K562 (cell line): ENCODE measurements around the gene AGO4. TPM values are rescaled to one million over a fixed set of nuclear protein-coding genes. Genes with fewer than 3 reads are reported as not detected.

Source experiments
- ARID3B ChIP-seq: fragments of 250-450 bp; sonication (Bioruptor Pico); IDR thresholded peaks from 2 replicates; pipeline ENCODE4 v1.4.0; 2020; ENCODE audit warnings: borderline replicate concordance
- CTCF ChIP-seq, 3 experiments: IDR thresholded peaks in 2 of 3; conservative IDR thresholded peaks in 1 of 3; 2 replicates each; pipeline ENCODE4 v1.5.1; 2011 to 2012; ENCODE audit warnings: low read length in 3 of 3, mild to moderate bottlenecking in 3 of 3, control low read depth in 2 of 3, improper control_type of control experiment in 1 of 3, inconsistent platforms in 1 of 3, low read depth in 1 of 3, mixed read lengths in 1 of 3, moderate library complexity in 1 of 3; ENCODE audit not compliant: insufficient read depth in 2 of 3
- FOXA3 ChIP-seq, 2 experiments: fragments of 450-650 bp in 1 of 2; sonication (generic) in 1 of 2; formaldehyde crosslinking; IDR thresholded peaks in 1 of 2; conservative IDR thresholded peaks in 1 of 2; 2 replicates each; pipeline versions ENCODE4 v1.4.0 to v1.8.0; 2020 to 2022; ENCODE audit warnings: mild to moderate bottlenecking in 2 of 2, missing genetic modification reagents in 1 of 2
- HDGF ChIP-seq: fragments of 450-650 bp; IDR thresholded peaks from 2 replicates; pipeline ENCODE4 v1.6.1; 2016
- JUND ChIP-seq, 2 experiments: IDR thresholded peaks; 2 replicates in 1 of 2; 3 replicates in 1 of 2; pipeline ENCODE4 v1.6.1; 2011; ENCODE audit warnings: borderline replicate concordance in 2 of 2, low read depth in 2 of 2, low read length in 2 of 2, improper control_type of control experiment in 1 of 2, missing biosample characterization in 1 of 2, missing genetic modification characterization in 1 of 2, missing genetic modification reagents in 1 of 2
- PYGO2 ChIP-seq: fragments of 450-650 bp; IDR thresholded peaks from 2 replicates; pipeline ENCODE4 v1.6.1; 2016; ENCODE audit warnings: mild to moderate bottlenecking, missing genetic modification characterization, moderate library complexity, missing compliant biosample characterization
- RB1 ChIP-seq: fragments of 450-650 bp; IDR thresholded peaks from 2 replicates; pipeline ENCODE4 v1.6.1; 2017; ENCODE audit warnings: low read depth, mild to moderate bottlenecking
- RBFOX2 ChIP-seq: fragments of 200-400 bp; formaldehyde crosslinking; IDR thresholded peaks from 2 replicates; pipeline ENCODE4 v1.6.1; 2017; ENCODE audit warnings: low read depth, mild to moderate bottlenecking, low read length, moderate library complexity
- TAF1 ChIP-seq: IDR thresholded peaks from 2 replicates; pipeline ENCODE4 v1.6.1; 2011; ENCODE audit warnings: mild to moderate bottlenecking, low read length, moderate library complexity; ENCODE audit not compliant: insufficient read depth, control insufficient read depth, severe bottlenecking; ENCODE audit errors: extremely low read depth
- TAF7 ChIP-seq: fragments of 450-650 bp; IDR thresholded peaks from 2 replicates; pipeline ENCODE4 v1.6.1; 2016; ENCODE audit warnings: missing genetic modification characterization, missing compliant biosample characterization
- THAP12 ChIP-seq: fragments of 250-450 bp; sonication (Bioruptor Pico); IDR thresholded peaks from 2 replicates; pipeline ENCODE4 v1.9.0; 2021; ENCODE audit warnings: mild to moderate bottlenecking, inconsistent platforms
- TSC22D4 ChIP-seq: fragments of 450-650 bp; IDR thresholded peaks from 2 replicates; pipeline ENCODE4 v1.6.1; 2016; ENCODE audit warnings: missing genetic modification characterization, missing biosample characterization, control low read depth
- ZNF175 ChIP-seq: fragments of 200-800 bp; sonication (Bioruptor generic); IDR thresholded peaks from 2 replicates; pipeline ENCODE4 v1.6.1; 2016; ENCODE audit warnings: low read depth, mild to moderate bottlenecking, missing genetic modification characterization, missing compliant biosample characterization
- ZNF263 ChIP-seq: sonication (generic); formaldehyde crosslinking; IDR thresholded peaks from 2 replicates; pipeline ENCODE4 v1.8.0; 2022; ENCODE audit warnings: mild to moderate bottlenecking, missing genetic modification reagents, borderline replicate concordance
- ZNF717 ChIP-seq: fragments of 250-450 bp; sonication (Bioruptor Pico); IDR thresholded peaks from 2 replicates; pipeline ENCODE4 v1.5.0; 2021
- ZNF766 ChIP-seq: fragments of 200-800 bp; sonication (Bioruptor generic); conservative IDR thresholded peaks from 2 replicates; pipeline ENCODE4 v1.6.1; 2016; ENCODE audit warnings: missing genetic modification characterization, missing compliant biosample characterization
- polyA plus RNA-seq, 8 experiments: library from polyadenylated mRNA; depleted of rRNA in 4 of 8; stranded (reverse) in 5 of 8; unstranded in 3 of 8; fragments of >200 nt; fragmentation: Nextera tagmentation in 2 of 8; fragmentation: Illumina TruSeq in 1 of 8; extraction: Ambion mirVana in 2 of 8; extraction: Trizol in 1 of 8; gene quantifications; 2 replicates each; pipeline versions ENCODE4 v1.2.1 to v1.2.3, GENCODE V29; 2011 to 2014; ENCODE audit warnings: inconsistent platforms in 1 of 8, missing spikeins in 1 of 8
- total RNA-seq, 7 experiments: library from RNA; depleted of rRNA in 6 of 7; stranded (reverse); fragments of >200 nt in 6 of 7; fragmentation: Illumina TruSeq in 2 of 7; extraction: Trizol in 2 of 7; gene quantifications; 2 replicates each; pipeline versions ENCODE4 v1.2.1 to v1.2.3, GENCODE V29; 2011 to 2021; ENCODE audit warnings: low replicate concordance in 1 of 7

The AGO4 gene
- total and polyA plus RNA-seq, 9 of the 15 experiments (the other 6 are each of a cell fraction or from before 2014, with no cell fraction given) = 1.3 to 10.5 (median 6.5) TPM

GRCh38 chr1:35807614-35808449, at the start of gene AGO4 (continued):
- TF ChIP-seq TAF1 = peak; percentile 17
- TF ChIP-seq TAF7 (tag) = peak; percentile 39; the same call in 1 of the 2 replicates
- peak; percentile 84 for TF ChIP-seq HDGF
- TF ChIP-seq ZNF175 (CRISPR knock-in tag) = peak; percentile 79
- TF ChIP-seq ZNF717 (CRISPR knock-in tag) = no peak
- peak; percentile 80 for TF ChIP-seq ZNF766
- peak in 1 of 2 experiments; percentile 66; a peak in 1 of 4 replicates for TF ChIP-seq FOXA3 (CRISPR knock-in tag; conservative IDR thresholded peaks at IDR 0.05 in 1 of 2, IDR thresholded peaks at IDR 0.05 in 1 of 2)
- peak; percentile 80 for TF ChIP-seq RB1
- no peak for TF ChIP-seq PYGO2
- peak; percentile 87 for TF ChIP-seq ZNF263 (CRISPR knock-in tag)
- peak; percentile 70; the same call in 1 of the 2 replicates for TF ChIP-seq RBFOX2
- peak; percentile 2; the same call in 1 of the 2 replicates for TF ChIP-seq JUND (IDR thresholded peaks at IDR 0.05; ENCODE audit: borderline replicate concordance, low read depth, low read length)
- no peak for TF ChIP-seq JUND (tag; IDR thresholded peaks at IDR 0.05; ENCODE audit: borderline replicate concordance, low read depth, low read length)
- no peak for TF ChIP-seq ARID3B (CRISPR knock-in tag)
- no peak for TF ChIP-seq TSC22D4
- TF ChIP-seq THAP12 (CRISPR knock-in tag) = 0 out of 2 replicates have a peak, but pooled peaks have one; percentile 49
- 0 out of 6 replicates have a peak, but pooled peaks of 1 of the 3 experiments have one; percentile 2 for TF ChIP-seq CTCF (IDR thresholded peaks at IDR 0.05 in 2 of 3, conservative IDR thresholded peaks at IDR 0.05 in 1 of 3; ENCODE audit: insufficient read depth in 2 of 3, low read depth in 1 of 3, low read length in 3 of 3)
